ENCODE measurements around the gene ROR2. TPM values are rescaled to one million over a fixed set of nuclear protein-coding genes. Genes with fewer than 3 reads are reported as not detected.

ROR2 gene
- total RNA-seq, 1 donor from 2014 or later, result 0.32 TPM

- Histone ChIP-seq H3K4me3 (no peak overlapping the region), H3K4me1 (no peaks in the 10 kb centered on the region), H3K27me3 (peaks cover 3% of the 10 kb centered on the region), H3K9me3 (no peaks in the 10 kb centered on the region), H3K27ac (no peak overlapping the region), H3K36me3 (no peaks in the 10 kb centered on the region)
- DNase-seq (ENCODE audit: low spot score in 2 of 2), result no peak
- intact Hi-C loops (cut with DNase I), result no loop called here
- no peak for TF ChIP-seq CTCF (IDR thresholded peaks at IDR 0.05)
Observed at GRCh38 chr9:91943478-91944470, 6.3 kb downstream of the ROR2 start.

- no peak for TF ChIP-seq CTCF (IDR thresholded peaks at IDR 0.05)
- intact Hi-C loops (cut with DNase I), result no loop called here
- Histone ChIP-seq H3K4me1 (no peaks in the 10 kb centered on the region), H3K36me3 (no peaks in the 10 kb centered on the region), H3K9me3 (no peaks in the 10 kb centered on the region), H3K27me3 (no peaks in the 10 kb centered on the region), H3K4me3 (no peak overlapping the region), H3K27ac (no peak overlapping the region)
- DNase-seq (ENCODE audit: low spot score in 2 of 2), result no peak
Observed at GRCh38 chr9:91942201-91942600, 7.8 kb downstream of the ROR2 start.

- no peak for DNase-seq (ENCODE audit: low spot score in 2 of 2)
- H3K4me1 ChIP-seq, result no peaks in the 10 kb centered on the region
- intact Hi-C loops (cut with DNase I), result no loop called here
Observed at GRCh38 chr9:91939978-91940377, 10.1 kb downstream of the ROR2 start.

GRCh38 chr9:91937727-91938126, 12.3 kb downstream of the ROR2 start:
- Histone ChIP-seq H3K27me3 (no peaks in the 10 kb centered on the region), H3K4me1 (no peaks in the 10 kb centered on the region), H3K9me3 (no peaks in the 10 kb centered on the region), H3K27ac (no peak overlapping the region), H3K4me3 (no peak overlapping the region), H3K36me3 (no peaks in the 10 kb centered on the region)
- intact Hi-C loops (cut with DNase I), result no loop called here
- TF ChIP-seq CTCF (IDR thresholded peaks at IDR 0.05), result no peak
- DNase-seq (ENCODE audit: low spot score in 2 of 2), result no peak

More at GRCh38 chr9:91939978-91940377, 10.1 kb downstream of the ROR2 start:
- Histone ChIP-seq H3K27ac (no peak overlapping the region), H3K9me3 (no peaks in the 10 kb centered on the region), H3K4me3 (no peak overlapping the region), H3K36me3 (no peaks in the 10 kb centered on the region), H3K27me3 (no peaks in the 10 kb centered on the region)
- TF ChIP-seq CTCF (IDR thresholded peaks at IDR 0.05), result no peak

- intact Hi-C loops (cut with DNase I), result no loop called here
- Histone ChIP-seq H3K27ac (no peak overlapping the region), H3K27me3 (no peaks in the 10 kb centered on the region), H3K9me3 (peaks cover 0 to 2% of the 10 kb centered on the region in 2 donors), H3K4me3 (no peak overlapping the region), H3K36me3 (no peaks in the 10 kb centered on the region), H3K4me1 (no peaks in the 10 kb centered on the region)
- no peak for TF ChIP-seq CTCF (IDR thresholded peaks at IDR 0.05)
- no peak for DNase-seq (ENCODE audit: low spot score in 2 of 2)
Observed at GRCh38 chr9:91937056-91937455, 13.0 kb downstream of the ROR2 start.

All from ascending aorta (tissue), 2 donors.